Duodenal mucosa (tissue), 2 donors: ENCODE data around the gene ATP1A1.

ENCODE experiments used
- H3K27ac ChIP-seq: one replicate; pipeline ENCODE4 v1.7.0; 2013; ENCODE audit warnings: low read depth, low read length
- H3K27me3 ChIP-seq, 2 donors: one replicate each; pipeline ENCODE4 v1.7.0; 2013; ENCODE audit warnings: low read length in 2 of 2, control low read depth in 1 of 2; ENCODE audit not compliant: insufficient read depth in 2 of 2, control insufficient read depth in 1 of 2
- H3K36me3 ChIP-seq, 2 donors: one replicate each; pipeline ENCODE4 v1.7.0; 2013; ENCODE audit warnings: low read length in 2 of 2, control low read depth in 1 of 2; ENCODE audit not compliant: insufficient read depth in 2 of 2, control insufficient read depth in 1 of 2
- H3K4me1 ChIP-seq, 2 donors: one replicate each; pipeline ENCODE4 v1.7.0; 2013; ENCODE audit warnings: low read length in 2 of 2, control low read depth in 1 of 2; ENCODE audit not compliant: insufficient read depth in 2 of 2, control insufficient read depth in 1 of 2
- H3K4me3 ChIP-seq, 2 donors: one replicate each; pipeline ENCODE4 v1.7.0; 2013; ENCODE audit warnings: low read length in 2 of 2, low read depth in 1 of 2
- H3K9ac ChIP-seq, 2 donors: one replicate each; pipeline ENCODE4 v1.7.0; 2013; ENCODE audit warnings: low read length in 2 of 2, low read depth in 1 of 2
- H3K9me3 ChIP-seq, 2 donors: one replicate each; pipeline ENCODE4 v1.7.0; 2013; ENCODE audit warnings: low read length in 2 of 2, control low read depth in 1 of 2; ENCODE audit not compliant: control insufficient read depth in 1 of 2

Gene ATP1A1

DNA sequence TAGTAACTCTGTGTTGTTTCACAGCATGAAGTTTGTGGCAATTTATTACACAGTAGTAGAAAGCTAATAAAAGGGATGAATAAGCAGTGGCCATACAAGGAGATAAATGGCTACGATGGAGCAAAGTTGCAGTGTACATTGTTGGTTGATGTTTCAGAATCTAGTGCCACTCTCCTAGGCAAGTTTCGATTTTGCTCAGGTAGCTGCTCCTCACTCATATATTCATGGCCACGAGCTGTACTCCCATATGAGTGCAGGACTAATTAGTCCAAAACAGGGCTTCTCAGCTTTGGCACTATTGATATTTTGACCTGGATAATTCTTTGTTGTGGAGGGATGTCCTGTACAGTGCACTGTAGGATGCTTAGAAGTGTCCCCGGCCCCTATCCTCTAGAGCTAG lies 30.0 kb upstream of the ATP1A1 start:
- no peaks in the 10 kb centered on the region for H3K27me3 ChIP-seq
- H3K36me3 ChIP-seq, result no peaks in the 10 kb centered on the region
- no peak overlapping the region for H3K4me3 ChIP-seq
- no peak overlapping the region for H3K27ac ChIP-seq
- peaks cover 0 to 4% of the 10 kb centered on the region in 2 donors for H3K4me1 ChIP-seq
- no peaks in the 10 kb centered on the region for H3K9me3 ChIP-seq
- H3K9ac ChIP-seq, result no peak overlapping the region

- H3K4me1 ChIP-seq, result peaks cover 0 to 4% of the 10 kb centered on the region in 2 donors
- H3K27me3 ChIP-seq, result no peaks in the 10 kb centered on the region
- no peaks in the 10 kb centered on the region for H3K36me3 ChIP-seq
- H3K9ac ChIP-seq, result no peak overlapping the region
- no peak overlapping the region for H3K4me3 ChIP-seq
- no peaks in the 10 kb centered on the region for H3K9me3 ChIP-seq
- no peak overlapping the region for H3K27ac ChIP-seq
These were observed 28.0 kb upstream of the ATP1A1 start for GRCh38 chr1:116345011-116345410.

- Histone ChIP-seq H3K36me3 (no peaks in the 10 kb centered on the region), H3K27me3 (no peaks in the 10 kb centered on the region), H3K9me3 (no peaks in the 10 kb centered on the region), H3K4me3 (no peak overlapping the region), H3K9ac (no peak overlapping the region), H3K4me1 (peaks cover 0 to 4% of the 10 kb centered on the region in 2 donors), H3K27ac (no peak overlapping the region)
These were observed 27.2 kb upstream of the ATP1A1 start for GRCh38 chr1:116345843-116346242.

DNA sequence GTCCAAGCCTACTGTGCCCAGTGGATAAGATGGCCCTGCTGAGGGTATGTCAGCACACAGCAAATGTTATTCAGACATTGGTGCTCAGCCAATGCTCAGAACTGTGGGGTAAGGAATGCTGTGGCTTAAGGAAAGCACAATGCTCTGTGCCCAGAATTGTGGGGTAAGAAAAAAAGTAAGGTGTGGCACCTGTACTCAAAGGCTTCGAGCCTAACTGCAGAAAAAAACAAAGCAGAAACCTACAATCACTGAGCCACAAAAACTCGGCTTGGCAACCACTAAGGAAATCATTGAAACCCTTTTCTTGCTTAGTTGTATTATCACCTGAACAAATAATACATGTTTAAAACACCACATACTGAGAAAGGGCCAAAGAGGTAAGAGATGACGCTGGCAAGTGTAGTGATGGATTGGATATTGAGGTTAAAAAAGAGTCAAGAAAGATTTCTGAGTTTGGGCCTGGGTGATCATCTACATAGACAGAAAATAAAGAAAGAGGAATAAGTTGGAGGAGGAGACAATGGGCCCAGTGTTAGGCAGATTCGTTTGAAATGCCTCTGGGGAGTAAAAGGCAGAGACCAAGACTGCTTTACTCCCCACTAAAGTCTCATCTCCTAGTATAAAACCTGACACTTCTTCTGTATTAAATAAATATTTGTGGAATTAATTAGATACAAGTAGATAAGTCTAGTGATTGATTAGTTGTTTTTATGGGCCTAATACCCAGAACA lies 25.9 kb upstream of the ATP1A1 start:
- Histone ChIP-seq H3K4me3 (no peak overlapping the region), H3K9me3 (no peaks in the 10 kb centered on the region), H3K27ac (no peak overlapping the region), H3K9ac (no peak overlapping the region), H3K36me3 (no peaks in the 10 kb centered on the region), H3K4me1 (peaks cover 0 to 4% of the 10 kb centered on the region in 2 donors), H3K27me3 (no peaks in the 10 kb centered on the region)

GRCh38 chr1:116347696-116348095 lies 25.3 kb upstream of the ATP1A1 start:
- H3K4me3 ChIP-seq, result no peak overlapping the region
- no peak overlapping the region for H3K9ac ChIP-seq
- no peaks in the 10 kb centered on the region for H3K27me3 ChIP-seq
- no peaks in the 10 kb centered on the region for H3K36me3 ChIP-seq
- H3K4me1 ChIP-seq, result peaks cover 0 to 4% of the 10 kb centered on the region in 2 donors
- H3K27ac ChIP-seq, result no peak overlapping the region
- no peaks in the 10 kb centered on the region for H3K9me3 ChIP-seq

- Histone ChIP-seq H3K4me1 (peaks cover 0 to 4% of the 10 kb centered on the region in 2 donors), H3K27ac (no peak overlapping the region), H3K4me3 (no peak overlapping the region), H3K9ac (no peak overlapping the region), H3K27me3 (no peaks in the 10 kb centered on the region), H3K36me3 (no peaks in the 10 kb centered on the region), H3K9me3 (no peaks in the 10 kb centered on the region)
These were observed 22.9 kb upstream of the ATP1A1 start for GRCh38 chr1:116350097-116350645.

DNA sequence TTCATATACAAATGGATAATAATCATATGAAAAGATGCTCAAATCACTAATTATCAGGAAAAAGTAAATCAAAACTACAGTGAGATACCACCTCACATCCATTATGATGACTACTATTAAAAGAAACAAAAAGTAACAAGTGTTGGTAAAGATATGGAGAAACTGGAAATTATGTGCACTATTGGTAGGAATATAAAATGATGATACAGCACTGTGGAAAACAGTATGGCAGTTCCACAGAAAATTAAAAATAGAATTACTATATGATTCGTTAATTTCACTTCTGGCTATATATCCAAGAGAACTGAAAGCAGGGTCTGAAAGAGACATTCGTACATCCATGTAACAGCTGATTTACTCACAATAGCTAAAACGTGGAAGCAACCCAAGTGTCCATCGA lies 21.1 kb upstream of the ATP1A1 start:
- H3K4me1 ChIP-seq, result peaks cover 0 to 3% of the 10 kb centered on the region in 2 donors
- H3K36me3 ChIP-seq, result no peaks in the 10 kb centered on the region
- H3K9me3 ChIP-seq, result no peaks in the 10 kb centered on the region
- no peak overlapping the region for H3K9ac ChIP-seq
- H3K27ac ChIP-seq, result no peak overlapping the region
- no peak overlapping the region for H3K4me3 ChIP-seq
- no peaks in the 10 kb centered on the region for H3K27me3 ChIP-seq

DNA sequence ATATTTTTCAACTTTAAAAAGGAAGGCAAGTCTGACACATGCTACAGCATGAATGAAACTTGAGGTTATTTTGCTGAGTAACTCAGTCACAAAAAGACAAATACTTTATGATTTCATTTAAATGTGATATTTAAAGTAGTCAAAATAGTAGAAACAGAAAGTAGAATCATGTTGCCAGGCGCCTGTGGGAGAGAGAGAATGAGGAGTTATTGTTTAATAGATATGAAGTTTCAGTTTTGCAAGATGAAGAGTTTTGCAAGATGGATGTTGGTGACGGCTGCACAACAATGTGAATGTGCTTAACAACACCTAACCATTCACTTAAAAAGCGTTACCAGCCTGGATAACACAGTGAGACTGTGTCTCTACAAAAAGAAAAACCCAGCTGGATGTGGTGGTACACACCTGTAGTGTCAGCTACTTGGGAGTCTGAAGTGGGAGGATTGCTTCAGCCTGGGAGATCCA lies 20.7 kb upstream of the ATP1A1 start:
- H3K27me3 ChIP-seq, result no peaks in the 10 kb centered on the region
- H3K36me3 ChIP-seq, result no peaks in the 10 kb centered on the region
- H3K9me3 ChIP-seq, result no peaks in the 10 kb centered on the region
- no peak overlapping the region for H3K27ac ChIP-seq
- H3K9ac ChIP-seq, result no peak overlapping the region
- no peaks in the 10 kb centered on the region for H3K4me1 ChIP-seq
- H3K4me3 ChIP-seq, result no peak overlapping the region

DNA sequence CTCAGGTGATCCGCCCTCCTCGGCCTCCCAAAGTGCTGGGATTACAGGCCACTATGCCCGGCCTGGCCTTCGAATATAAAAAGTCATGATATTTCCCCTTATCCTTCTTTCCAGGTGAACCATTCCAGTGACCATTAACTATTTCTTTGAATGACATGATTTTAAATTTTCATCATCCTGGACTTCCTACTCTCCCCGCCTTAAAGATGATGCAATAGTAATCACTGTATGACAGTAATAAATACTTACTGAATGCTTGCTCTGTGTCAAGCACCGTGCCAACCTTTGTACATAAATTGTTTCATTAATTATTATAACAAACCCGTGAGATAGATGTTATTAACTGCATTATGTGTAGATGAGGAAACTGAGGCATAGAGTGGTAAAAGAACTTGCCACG lies 19.9 kb upstream of the ATP1A1 start:
- Histone ChIP-seq H3K9ac (no peak overlapping the region), H3K4me1 (no peaks in the 10 kb centered on the region), H3K27ac (no peak overlapping the region), H3K27me3 (no peaks in the 10 kb centered on the region), H3K4me3 (no peak overlapping the region), H3K9me3 (no peaks in the 10 kb centered on the region), H3K36me3 (no peaks in the 10 kb centered on the region)

DNA sequence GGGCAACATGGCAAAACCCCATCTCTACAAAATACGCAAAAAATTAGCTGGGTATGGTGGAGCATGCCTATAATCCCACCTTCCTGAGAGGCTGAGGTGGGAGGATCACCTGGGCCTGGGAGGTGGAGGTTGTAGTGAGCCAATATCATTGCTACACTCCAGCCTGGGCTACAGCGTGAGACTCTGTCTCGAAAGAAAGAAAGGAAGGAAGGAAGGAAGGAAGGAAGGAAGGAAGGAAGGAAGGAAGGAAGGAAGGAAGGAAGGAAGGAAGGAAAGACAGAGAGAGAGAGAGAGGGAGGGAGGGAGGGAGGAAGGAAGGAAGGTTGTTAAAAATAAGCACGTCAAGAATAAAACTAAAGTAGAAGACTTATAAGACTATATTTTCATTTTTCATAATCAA lies 17.0 kb upstream of the ATP1A1 start:
- Histone ChIP-seq H3K36me3 (no peaks in the 10 kb centered on the region), H3K27ac (no peak overlapping the region), H3K4me3 (no peak overlapping the region), H3K4me1 (peaks cover 0 to 8% of the 10 kb centered on the region in 2 donors), H3K27me3 (no peaks in the 10 kb centered on the region), H3K9ac (no peak overlapping the region), H3K9me3 (no peaks in the 10 kb centered on the region)
